IMR-90 (cell line): ENCODE data around the gene ZNF3. TPM values are rescaled to one million over a fixed set of nuclear protein-coding genes. Genes with fewer than 3 reads are reported as not detected.

Experiments used
- NFE2L2 ChIP-seq: fragments of 150-350 bp; IDR thresholded peaks from 2 replicates; pipeline ENCODE4 v1.6.1; 2016; ENCODE audit warnings: low read depth, mild to moderate bottlenecking, low read length
- polyA plus RNA-seq, 3 experiments: library from polyadenylated mRNA; depleted of rRNA; stranded (reverse); fragments of >200 nt; gene quantifications; 2 replicates each; pipeline ENCODE4 v1.2.3, GENCODE V29; 2012; ENCODE audit warnings: low replicate concordance in 1 of 3
- total RNA-seq: library from RNA; depleted of rRNA; stranded (reverse); fragments of >200 nt; gene quantifications from 2 replicates; pipeline ENCODE4 v1.2.3, GENCODE V29; 2012
- TF ChIP-seq, protein P1 (sequence below): fragments of 150-350 bp; IDR thresholded peaks from 2 replicates; pipeline ENCODE4 v1.6.1; 2016; ENCODE audit warnings: low read depth, mild to moderate bottlenecking, low read length, moderate library complexity, borderline replicate concordance

The ZNF3 gene
- total and polyA plus RNA-seq, 2 of the 4 experiments (the other 2 are of a cell fraction) = 24.8 to 30.8 TPM

DNA sequence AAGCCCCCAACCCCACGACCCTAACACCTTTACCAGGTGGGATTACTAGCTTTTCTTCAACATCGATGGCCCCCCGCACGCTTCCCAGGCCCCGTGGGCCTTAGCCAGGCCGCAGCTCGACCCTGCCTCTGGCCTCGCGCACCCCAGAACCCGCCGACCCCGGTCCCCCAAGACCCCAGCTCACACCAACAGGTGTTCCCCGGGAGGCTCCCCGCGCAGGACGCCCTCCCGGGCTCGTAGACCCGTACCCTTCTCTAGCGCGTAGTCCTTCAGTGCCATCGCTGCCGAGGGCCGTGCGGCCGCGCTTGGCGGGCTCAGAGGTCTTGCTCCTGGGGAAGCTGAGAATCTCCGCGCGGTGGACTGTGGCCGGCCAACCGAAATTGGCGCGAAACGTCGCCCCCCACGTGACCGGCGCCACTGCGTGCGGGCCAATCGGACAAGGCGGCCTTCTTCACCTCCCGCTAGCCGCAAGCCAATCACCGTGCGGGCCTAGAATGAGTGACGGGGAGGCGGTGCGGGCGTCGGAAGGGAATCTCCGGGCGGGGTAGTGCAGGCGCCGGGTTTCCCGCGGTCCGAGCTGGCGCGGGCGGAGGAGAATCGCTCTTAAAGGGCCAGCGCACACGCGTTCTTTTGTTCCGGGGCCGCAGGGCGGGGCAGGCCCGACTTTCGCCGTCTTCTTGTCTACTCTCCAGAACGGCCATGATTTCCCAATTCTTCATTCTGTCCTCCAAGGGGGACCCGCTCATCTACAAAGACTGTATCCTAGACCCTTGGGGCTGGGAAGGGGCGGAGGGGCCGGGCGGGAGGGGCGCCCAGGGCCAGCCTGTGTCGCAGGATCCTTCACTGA is 19.7 kb upstream of the ZNF3 start, which contains the start of the genes AP4M1 and MCM7 (continued):
- TF ChIP-seq, protein P1, sequence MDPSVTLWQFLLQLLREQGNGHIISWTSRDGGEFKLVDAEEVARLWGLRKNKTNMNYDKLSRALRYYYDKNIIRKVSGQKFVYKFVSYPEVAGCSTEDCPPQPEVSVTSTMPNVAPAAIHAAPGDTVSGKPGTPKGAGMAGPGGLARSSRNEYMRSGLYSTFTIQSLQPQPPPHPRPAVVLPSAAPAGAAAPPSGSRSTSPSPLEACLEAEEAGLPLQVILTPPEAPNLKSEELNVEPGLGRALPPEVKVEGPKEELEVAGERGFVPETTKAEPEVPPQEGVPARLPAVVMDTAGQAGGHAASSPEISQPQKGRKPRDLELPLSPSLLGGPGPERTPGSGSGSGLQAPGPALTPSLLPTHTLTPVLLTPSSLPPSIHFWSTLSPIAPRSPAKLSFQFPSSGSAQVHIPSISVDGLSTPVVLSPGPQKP = no peak
- TF ChIP-seq NFE2L2 = no peak
